Muscle of arm (tissue), 12 donors: ENCODE data around the gene ADAMTS14. TPM values are rescaled to one million over a fixed set of nuclear protein-coding genes. Genes with fewer than 3 reads are reported as not detected.

Experiments
- DNase-seq: peaks from one replicate; pipeline ENCODE4 v3.0.0-alpha.2; 2013
- polyA plus RNA-seq, 12 donors: library from polyadenylated mRNA; unstranded; fragments of 120-200 nt; gene quantifications; one replicate each; pipeline ENCODE4 v1.2.1, GENCODE V29; 2013; ENCODE audit not compliant: insufficient read length in 12 of 12

The ADAMTS14 gene
- polyA plus RNA-seq, 12 donors = 12.7 to 28.2 (median 16.0) TPM; not detected in 1

GRCh38 chr10:70784016-70784415 is 111.7 kb downstream of the ADAMTS14 start:
- no peak for DNase-seq

GRCh38 chr10:70784471-70784870 is 112.2 kb downstream of the ADAMTS14 start:
- no peak for DNase-seq

DNA sequence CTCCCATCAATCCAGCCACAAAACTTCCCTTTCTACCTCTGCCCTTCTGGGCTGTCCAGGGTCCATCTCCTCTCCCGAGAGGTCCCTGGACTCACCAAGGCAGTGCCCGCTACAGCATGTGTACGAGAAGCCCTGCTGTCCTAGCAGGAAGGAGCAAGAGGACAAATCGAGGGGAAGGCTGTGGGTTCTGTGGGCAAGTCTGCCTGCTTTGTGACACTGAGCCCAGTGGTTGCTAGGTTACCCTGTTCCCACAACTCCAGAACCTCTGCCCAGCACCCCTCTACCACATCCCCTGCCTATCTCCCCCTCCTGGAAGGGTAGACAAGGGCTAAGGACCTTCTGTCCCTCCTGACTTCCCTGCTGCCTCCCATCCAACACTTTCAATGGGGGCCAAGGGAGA is 112.9 kb downstream of the ADAMTS14 start, which contains the start of gene TBATA:
Gene TBATA, minus strand, starts transcription at position 188 of the 400 bp plus-strand sequence. CDS start 1,998 bp downstream, outside the sequence.
- DNase-seq = no peak

DNA sequence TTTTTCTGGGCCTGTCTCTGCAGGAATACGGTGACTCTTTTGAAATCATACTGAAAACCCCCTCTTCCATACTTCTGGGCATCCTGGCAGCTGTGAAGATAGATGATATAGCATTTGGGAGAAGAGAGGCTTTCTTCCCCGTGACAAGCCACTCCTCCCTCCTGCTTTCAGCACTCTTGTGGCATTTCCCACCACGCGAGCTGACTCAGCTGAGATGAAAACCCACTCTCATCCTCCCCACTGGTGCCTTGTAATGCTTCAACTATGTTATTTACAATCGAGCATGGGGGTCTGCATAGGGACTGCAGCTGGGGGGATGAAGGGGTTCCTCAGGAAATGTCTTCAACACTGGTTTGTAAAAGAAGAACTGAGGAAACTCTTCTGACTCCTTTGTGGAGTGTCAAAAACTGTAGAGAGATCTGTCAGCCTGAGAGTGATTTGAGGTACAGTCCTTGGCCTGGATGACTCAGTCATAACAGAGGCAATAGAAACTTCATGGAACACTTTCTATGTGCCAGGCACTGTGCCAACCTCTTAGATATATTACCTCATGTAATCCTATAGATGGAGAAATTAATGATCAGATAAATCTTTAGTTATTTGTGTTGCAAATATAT is 114.6 kb downstream of the ADAMTS14 start:
- DNase-seq = no peak

- no peak for DNase-seq
Measured at GRCh38 chr10:70791386-70792039, 119.2 kb downstream of the ADAMTS14 start.

DNA sequence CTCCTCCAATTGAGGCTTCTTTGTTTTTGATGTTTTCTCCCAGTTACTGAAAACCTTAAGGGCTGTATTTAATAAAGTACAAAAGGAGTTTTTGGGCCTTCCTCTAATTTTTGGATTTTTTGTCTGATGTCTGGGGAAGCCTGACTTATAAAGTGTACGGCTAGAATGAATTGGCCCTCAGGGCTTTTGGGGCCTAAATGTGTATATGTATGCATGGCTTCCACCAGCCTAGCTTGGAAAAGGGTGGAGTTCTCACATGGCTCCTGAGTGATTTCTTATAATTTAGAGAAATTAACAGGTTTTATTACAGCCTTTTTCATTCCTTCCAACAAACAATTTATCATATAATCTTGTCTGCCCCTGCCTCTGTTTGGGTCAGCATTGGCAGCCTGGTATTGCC is 123.3 kb downstream of the ADAMTS14 start:
- no peak for DNase-seq

GRCh38 chr10:70797840-70798239 is 125.5 kb downstream of the ADAMTS14 start:
- no peak for DNase-seq

DNA sequence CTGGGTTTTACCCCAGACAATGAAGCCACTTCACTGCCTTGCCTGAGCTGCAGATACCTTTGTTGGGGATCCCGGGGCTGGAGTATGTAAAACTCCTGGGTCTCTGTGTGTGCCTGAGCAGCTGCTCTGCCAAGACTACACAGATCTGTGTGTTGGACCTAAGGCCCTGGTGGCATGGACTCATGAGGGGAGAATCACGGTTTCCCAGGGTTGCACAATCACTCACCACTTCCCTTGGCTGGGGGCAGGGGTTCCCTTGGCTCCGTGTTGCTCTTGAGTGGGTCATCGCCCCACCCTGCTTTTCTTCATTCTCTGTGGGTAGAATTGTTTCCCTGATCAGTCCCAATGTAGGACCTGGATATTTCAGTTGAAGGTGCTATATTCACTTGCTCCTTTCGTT is 126.8 kb downstream of the ADAMTS14 start:
- no peak for DNase-seq

- no peak for DNase-seq
Measured at GRCh38 chr10:70801854-70802253, 129.5 kb downstream of the ADAMTS14 start.

DNA sequence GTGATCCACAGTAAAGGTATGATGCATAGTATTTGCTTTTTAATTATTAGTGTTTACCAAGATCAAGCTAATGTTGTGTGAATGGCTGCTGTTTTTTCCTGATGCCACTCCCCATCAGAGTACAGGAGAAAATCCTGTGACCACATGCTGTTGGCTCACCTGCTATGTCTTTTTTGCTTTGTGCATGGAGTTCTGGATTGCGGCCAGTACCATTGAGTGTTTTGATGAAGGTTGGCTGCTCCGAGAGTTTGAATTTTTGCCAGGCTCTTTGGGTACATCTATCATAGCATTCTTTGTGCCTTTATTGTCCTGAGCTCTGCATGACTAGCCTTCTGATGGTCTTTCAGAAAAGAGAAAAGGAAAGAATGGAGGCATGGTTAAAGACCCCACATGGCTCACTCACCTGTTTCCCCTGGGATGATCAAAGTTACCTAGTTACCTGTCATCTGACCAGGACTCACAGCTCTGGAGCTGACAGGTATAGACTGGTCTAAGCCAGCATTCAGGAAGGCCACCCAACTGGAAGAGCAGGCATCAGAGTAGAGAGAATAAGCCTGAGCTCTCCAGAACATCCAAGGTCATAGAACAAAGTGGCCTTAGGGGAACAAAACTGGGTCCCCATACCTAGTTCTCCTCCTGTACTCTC is 131.6 kb downstream of the ADAMTS14 start:
- DNase-seq = no peak

GRCh38 chr10:70804421-70804808 is 132.1 kb downstream of the ADAMTS14 start:
- DNase-seq = no peak

DNA sequence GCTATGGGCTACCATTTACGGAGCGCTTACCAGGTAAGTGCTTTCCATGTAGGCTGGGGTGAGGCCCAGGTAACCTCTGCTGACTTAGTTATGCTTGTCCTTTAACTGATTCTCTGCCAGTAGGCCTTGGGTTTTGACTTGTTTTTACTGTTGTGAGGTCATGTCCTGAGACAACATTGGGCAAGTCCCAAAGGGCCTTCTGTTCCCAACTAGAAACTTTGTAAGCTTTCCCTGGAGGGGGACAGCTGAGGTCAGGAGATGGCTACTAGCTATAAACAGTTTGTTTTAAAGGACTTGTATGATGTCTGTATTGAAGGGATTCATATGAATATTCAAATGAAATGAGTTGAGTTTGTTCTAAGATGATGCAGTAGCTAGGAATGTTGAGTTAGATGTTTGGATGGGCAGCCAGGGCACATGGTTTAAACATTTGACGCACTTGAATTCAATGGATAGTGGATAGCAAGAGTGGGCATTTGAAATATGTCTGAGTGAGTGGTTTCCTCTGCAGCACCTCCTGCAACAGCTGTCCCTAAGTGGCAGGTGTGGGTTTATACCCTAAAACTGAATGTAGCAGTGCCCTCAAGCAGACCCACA is 133.4 kb downstream of the ADAMTS14 start:
- no peak for DNase-seq

DNA sequence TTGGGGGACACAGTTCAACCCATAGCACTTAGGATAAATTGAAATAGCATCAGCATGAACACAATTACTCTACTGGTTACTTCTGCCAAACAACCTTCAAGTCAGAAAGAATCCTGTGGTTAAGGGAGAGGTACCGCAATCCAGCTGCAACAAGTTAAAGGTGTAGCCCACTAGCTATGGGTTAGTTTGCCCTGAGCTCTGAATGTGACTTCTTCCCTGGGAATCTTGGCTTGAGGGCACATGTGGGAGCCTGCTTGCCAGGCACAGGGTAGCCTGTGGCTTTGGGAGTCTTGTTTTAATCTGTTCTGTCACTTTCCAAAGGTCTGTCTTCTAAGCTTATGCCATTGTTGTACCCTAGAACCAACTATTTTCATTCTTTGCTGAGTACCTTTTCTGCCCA is 134.5 kb downstream of the ADAMTS14 start:
- no peak for DNase-seq

- no peak for DNase-seq
Measured at GRCh38 chr10:70807556-70807955, 135.2 kb downstream of the ADAMTS14 start.

GRCh38 chr10:70809011-70809611 is 136.8 kb downstream of the ADAMTS14 start:
- no peak for DNase-seq

DNA sequence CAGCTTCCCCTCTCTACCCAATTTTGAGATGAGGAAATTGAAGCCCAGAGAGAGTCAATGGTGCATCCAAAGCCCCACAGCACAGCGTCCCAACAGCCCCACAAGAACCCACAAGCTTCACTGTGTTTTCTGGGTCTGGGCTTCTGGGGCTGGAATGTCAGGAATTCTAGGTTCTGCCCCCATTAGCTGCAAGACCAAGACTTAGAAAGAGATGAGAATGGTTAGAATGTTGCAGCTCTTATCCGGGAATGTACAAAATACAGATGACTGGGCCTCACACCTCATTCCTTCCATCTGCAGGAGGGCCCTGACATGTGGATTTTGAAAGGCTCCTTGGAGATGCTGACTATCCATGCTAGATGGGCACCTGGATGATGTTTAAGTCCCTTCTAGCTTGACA is 137.4 kb downstream of the ADAMTS14 start:
- no peak for DNase-seq

- DNase-seq = no peak
Measured at GRCh38 chr10:70810967-70811366, 138.7 kb downstream of the ADAMTS14 start.

DNA sequence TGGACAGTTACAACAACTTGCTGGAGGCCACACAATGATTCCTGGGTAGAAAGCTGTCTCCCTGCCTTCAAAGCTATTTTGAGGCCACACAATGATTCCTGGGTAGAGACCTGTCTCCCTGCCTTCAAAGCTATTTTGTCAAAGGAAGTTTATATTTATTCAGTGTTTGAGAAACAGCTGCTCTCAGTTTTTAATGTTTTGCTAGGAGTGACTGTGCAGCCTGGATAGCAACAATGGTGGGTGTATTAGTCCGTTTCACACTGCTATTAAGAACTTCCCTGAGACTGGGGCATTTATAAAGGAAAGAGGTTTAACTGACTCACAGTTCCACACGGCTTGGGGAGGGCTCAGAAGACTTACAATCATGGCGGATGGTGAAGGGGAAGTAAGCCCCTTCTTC is 139.6 kb downstream of the ADAMTS14 start:
- DNase-seq = no peak
